GM23338 (cell line): Measurements from ENCODE around the gene GAL3ST2. TPM values are rescaled to one million over a fixed set of nuclear protein-coding genes. Genes with fewer than 3 reads are reported as not detected.

Experiments used
- ATAC-seq: fragments of 200-7000 bp; cut with Tn5 transposase; 3 replicates; pipeline ENCODE4 v1.9.1; 2020
- DNase-seq: peaks from one replicate; pipeline ENCODE4 v3.0.0-alpha.2; 2015; ENCODE audit warnings: low spot score
- H2AFZ ChIP-seq: fragments of 200-600 bp; sonication (generic); 2 replicates; pipeline ENCODE4 v1.8.0; 2016; ENCODE audit warnings: antibody characterized with exemption, mild to moderate bottlenecking, moderate library complexity
- H3F3A ChIP-seq: fragments of 200-600 bp; sonication (generic); replicated peaks from 2 replicates; pipeline ENCODE4 v1.8.0; 2017; ENCODE audit warnings: antibody characterized with exemption, mixed run types, low read depth
- H3K27ac ChIP-seq: fragments of 200-600 bp; sonication (generic); 2 replicates; pipeline ENCODE4 v1.6.1; 2016; ENCODE audit warnings: low read depth
- H3K27me3 ChIP-seq: fragments of 200-600 bp; sonication (generic); 2 replicates; pipeline ENCODE4 v1.8.0; 2016; ENCODE audit warnings: mild to moderate bottlenecking, mixed run types, moderate library complexity; ENCODE audit not compliant: insufficient read depth
- H3K36me3 ChIP-seq: fragments of 200-600 bp; sonication (generic); 2 replicates; pipeline ENCODE4 v1.8.0; 2016; ENCODE audit warnings: mild to moderate bottlenecking; ENCODE audit not compliant: insufficient read depth
- H3K4me1 ChIP-seq: fragments of 200-600 bp; sonication (generic); 2 replicates; pipeline ENCODE4 v1.8.0; 2016; ENCODE audit warnings: mild to moderate bottlenecking, moderate library complexity; ENCODE audit not compliant: insufficient read depth
- H3K4me2 ChIP-seq: fragments of 200-600 bp; sonication (generic); 2 replicates; pipeline ENCODE4 v1.7.1; 2017; ENCODE audit warnings: mixed run types
- H3K4me3 ChIP-seq: fragments of 200-600 bp; sonication (generic); 2 replicates; pipeline ENCODE4 v1.6.1; 2016; ENCODE audit warnings: mixed run types
- H3K79me2 ChIP-seq: fragments of 200-600 bp; sonication (generic); replicated peaks from 2 replicates; pipeline ENCODE4 v1.8.0; 2017; ENCODE audit warnings: mild to moderate bottlenecking; ENCODE audit not compliant: insufficient read depth
- H3K9me2 ChIP-seq: fragments of 200-600 bp; sonication (generic); 2 replicates; pipeline ENCODE4 v1.8.0; 2017; ENCODE audit not compliant: insufficient read depth
- H4K20me1 ChIP-seq: fragments of 200-600 bp; sonication (generic); replicated peaks from 2 replicates; pipeline ENCODE4 v1.8.0; 2017; ENCODE audit warnings: mild to moderate bottlenecking; ENCODE audit not compliant: insufficient read depth
- H3K27ac Mint-ChIP-seq: 2 replicates; pipeline ENCODE4 v1.8.0; 2020; ENCODE audit warnings: inconsistent platforms, mild to moderate bottlenecking, moderate library complexity, mixed read lengths
- H3K27me3 Mint-ChIP-seq: 3 replicates; pipeline ENCODE4 v1.8.0; 2022; ENCODE audit warnings: low read depth, mild to moderate bottlenecking, moderate library complexity, mixed read lengths, inconsistent platforms; ENCODE audit not compliant: insufficient read depth, poor library complexity
- H3K36me3 Mint-ChIP-seq: 3 replicates; pipeline ENCODE4 v1.8.0; 2021; ENCODE audit warnings: low read depth, mild to moderate bottlenecking, inconsistent platforms, moderate library complexity, mixed read lengths
- H3K4me1 Mint-ChIP-seq: 3 replicates; pipeline ENCODE4 v1.8.0; 2020; ENCODE audit warnings: mild to moderate bottlenecking, inconsistent platforms, mixed read lengths
- H3K4me3 Mint-ChIP-seq: 3 replicates; pipeline ENCODE4 v1.8.0; 2021; ENCODE audit warnings: moderate library complexity, mild to moderate bottlenecking, inconsistent platforms, mixed read lengths
- H3K9me3 Mint-ChIP-seq: 3 replicates; pipeline ENCODE4 v1.8.0; 2020; ENCODE audit warnings: moderate library complexity, mild to moderate bottlenecking, inconsistent platforms, mixed read lengths
- CREB1 ChIP-seq: fragments of 250-450 bp; sonication (Bioruptor Pico); IDR thresholded peaks from 2 replicates; pipeline ENCODE4 v1.5.0; 2020; ENCODE audit warnings: low read depth, mild to moderate bottlenecking, moderate library complexity
- JUNB ChIP-seq: IDR thresholded peaks from one replicate; pipeline ENCODE4 v1.6.1; 2016; ENCODE audit warnings: antibody characterized with exemption; ENCODE audit not compliant: unreplicated experiment
- POLR2AphosphoS5 ChIP-seq: IDR thresholded peaks from 2 replicates; pipeline ENCODE4 v1.6.1; 2016; ENCODE audit warnings: antibody characterized with exemption, low read depth
- ZNF462 ChIP-seq: fragments of 250-450 bp; sonication (Bioruptor Pico); IDR thresholded peaks from 2 replicates; pipeline ENCODE4 v1.5.0; 2020; ENCODE audit warnings: mild to moderate bottlenecking, moderate library complexity
- polyA plus RNA-seq: library from polyadenylated mRNA; unstranded; fragments of >200 nt; fragmentation: Nextera tagmentation; extraction: Ambion mirVana; gene quantifications from 2 replicates; pipeline ENCODE4 v1.2.1, GENCODE V29; 2016
- total RNA-seq: library from RNA; depleted of rRNA; stranded (reverse); fragments of >200 nt; shearing (Covaris generic); gene quantifications from 2 replicates; pipeline ENCODE4 v1.2.3, GENCODE V29; 2014
- TF ChIP-seq, protein P1 (sequence below), 2 experiments: fragments of 200-600 bp in 1 of 2; sonication (generic) in 1 of 2; conservative IDR thresholded peaks; 2 replicates each; pipeline versions ENCODE4 v1.5.1 to v1.6.1; 2016 to 2017; ENCODE audit warnings: antibody characterized with exemption in 2 of 2, low read depth in 2 of 2, mild to moderate bottlenecking in 2 of 2, moderate library complexity in 1 of 2

GAL3ST2 gene
- total and polyA plus RNA-seq, 2 experiments from 2014 or later = 0.19 to 0.24 TPM

GRCh38 chr2:241751152-241751551, 25.5 kb upstream of the GAL3ST2 start (continued):
- TF ChIP-seq ZNF462 (CRISPR knock-in tag) (no peak), CREB1 (CRISPR knock-in tag) (no peak), JUNB (no peak)

DNA sequence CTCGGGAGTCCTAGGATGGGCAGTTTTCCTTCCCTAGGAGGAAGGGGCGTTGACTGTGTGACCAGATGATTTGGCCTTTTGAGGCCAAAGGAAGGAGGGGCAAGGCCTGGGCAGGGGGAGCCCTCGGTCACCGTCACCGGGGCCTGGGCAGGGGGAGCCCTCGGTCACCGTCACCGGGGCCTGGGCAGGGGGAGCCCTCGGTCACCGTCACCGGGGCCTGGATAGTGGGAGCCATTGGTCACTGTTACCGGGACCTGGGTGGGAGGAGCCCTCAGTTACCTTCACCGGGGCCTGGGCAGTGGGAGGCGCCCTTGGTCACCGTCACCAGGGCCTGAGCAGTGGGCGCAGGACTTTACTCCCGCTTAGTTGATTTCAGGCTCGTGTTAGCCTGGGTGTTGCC, 24.8 kb upstream of the GAL3ST2 start:
- TF ChIP-seq, protein P1, sequence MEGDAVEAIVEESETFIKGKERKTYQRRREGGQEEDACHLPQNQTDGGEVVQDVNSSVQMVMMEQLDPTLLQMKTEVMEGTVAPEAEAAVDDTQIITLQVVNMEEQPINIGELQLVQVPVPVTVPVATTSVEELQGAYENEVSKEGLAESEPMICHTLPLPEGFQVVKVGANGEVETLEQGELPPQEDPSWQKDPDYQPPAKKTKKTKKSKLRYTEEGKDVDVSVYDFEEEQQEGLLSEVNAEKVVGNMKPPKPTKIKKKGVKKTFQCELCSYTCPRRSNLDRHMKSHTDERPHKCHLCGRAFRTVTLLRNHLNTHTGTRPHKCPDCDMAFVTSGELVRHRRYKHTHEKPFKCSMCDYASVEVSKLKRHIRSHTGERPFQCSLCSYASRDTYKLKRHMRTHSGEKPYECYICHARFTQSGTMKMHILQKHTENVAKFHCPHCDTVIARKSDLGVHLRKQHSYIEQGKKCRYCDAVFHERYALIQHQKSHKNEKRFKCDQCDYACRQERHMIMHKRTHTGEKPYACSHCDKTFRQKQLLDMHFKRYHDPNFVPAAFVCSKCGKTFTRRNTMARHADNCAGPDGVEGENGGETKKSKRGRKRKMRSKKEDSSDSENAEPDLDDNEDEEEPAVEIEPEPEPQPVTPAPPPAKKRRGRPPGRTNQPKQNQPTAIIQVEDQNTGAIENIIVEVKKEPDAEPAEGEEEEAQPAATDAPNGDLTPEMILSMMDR (conservative IDR thresholded peaks at IDR 0.05; ENCODE audit: low read depth in 2 of 2) = peak in 1 of 2 experiments; percentile 23; a peak in 2 of 4 replicates
- TF ChIP-seq POLR2AphosphoS5 = no peak
- H3K27me3 ChIP-seq = no peaks in the 10 kb centered on the region
- Mint-ChIP-seq H3K27me3 (peaks cover 2% of the 10 kb centered on the region), H3K36me3 (peaks cover 17% of the 10 kb centered on the region), H3K9me3 (no peaks in the 10 kb centered on the region), H3K4me3 (no peak overlapping the region), H3K4me1 (no peaks in the 10 kb centered on the region), H3K27ac (no peak overlapping the region)
- no peak overlapping the region for H3K27ac ChIP-seq
- no peaks in the 10 kb centered on the region for H3K9me2 ChIP-seq
- H3K4me3 ChIP-seq = no peak overlapping the region
- no peak overlapping the region for H2AFZ ChIP-seq
- no peak overlapping the region for H3K4me2 ChIP-seq
- H3K36me3 ChIP-seq = no peaks in the 10 kb centered on the region
- no peaks in the 10 kb centered on the region for H3F3A ChIP-seq
- H3K79me2 ChIP-seq = no peaks in the 10 kb centered on the region
- H4K20me1 ChIP-seq = no peaks in the 10 kb centered on the region
- no peaks in the 10 kb centered on the region for H3K4me1 ChIP-seq
- DNase-seq (no peak), ATAC-seq (no peak)
